OCI-LY3 (cell line): Measurements from ENCODE around the gene CDKL2.

Source experiments
- H2AFZ ChIP-seq: fragments of 200-600, 300-600 bp; shearing (Covaris generic); 2 replicates; pipeline ENCODE4 v1.6.0; 2014; ENCODE audit warnings: antibody characterized with exemption, low read depth, low read length
- H3K27ac ChIP-seq: fragments of 200-600, 300-600 bp; sonication (generic); 2 replicates; pipeline ENCODE4 v1.5.1; 2014; ENCODE audit warnings: mild to moderate bottlenecking, low read length, moderate library complexity, mixed read lengths
- H3K27me3 ChIP-seq: fragments of 200-600, 300-600 bp; sonication (generic); 2 replicates; pipeline ENCODE4 v1.6.1; 2014; ENCODE audit warnings: low read depth, low read length, mixed read lengths
- H3K36me3 ChIP-seq: fragments of 200-600, 300-600 bp; sonication (generic); replicated peaks from 2 replicates; pipeline ENCODE3; 2014; ENCODE audit warnings: low read depth, low read length, mixed read lengths
- H3K4me1 ChIP-seq: fragments of 300-600, 200-600 bp; sonication (generic); 2 replicates; pipeline ENCODE4 v1.6.1; 2014; ENCODE audit warnings: low read length, mixed read lengths
- H3K4me2 ChIP-seq: fragments of 200-600, 300-600 bp; sonication (generic); 2 replicates; pipeline ENCODE4 v1.6.1; 2014; ENCODE audit warnings: low read length, mixed read lengths
- H3K4me3 ChIP-seq: fragments of 300-600, 200-600 bp; sonication (generic); 2 replicates; pipeline ENCODE4 v1.5.1; 2014; ENCODE audit warnings: antibody characterized with exemption, mild to moderate bottlenecking, low read length, moderate library complexity
- H3K79me2 ChIP-seq: fragments of 300-600, 200-600 bp; shearing (Covaris generic); 2 replicates; pipeline ENCODE4 v1.6.1; 2014; ENCODE audit warnings: mild to moderate bottlenecking, low read length, mixed read lengths
- H3K9ac ChIP-seq: fragments of 300-600, 200-600 bp; shearing (Covaris generic); 2 replicates; pipeline ENCODE4 v1.6.0; 2014; ENCODE audit warnings: mild to moderate bottlenecking, low read length, moderate library complexity
- H3K9me3 ChIP-seq: fragments of 200-600, 300-600 bp; shearing (Covaris generic); 2 replicates; pipeline ENCODE4 v1.6.1; 2014; ENCODE audit warnings: low read length, mixed read lengths; ENCODE audit not compliant: insufficient read depth
- H4K20me1 ChIP-seq: fragments of 200-600, 300-600 bp; sonication (generic); 2 replicates; pipeline ENCODE4 v1.6.1; 2016; ENCODE audit warnings: low read length, mixed read lengths; ENCODE audit not compliant: insufficient read depth
- CTCF ChIP-seq: fragments of 200-600, 300-600 bp; sonication (generic); IDR thresholded peaks from 2 replicates; pipeline ENCODE4 v1.5.1; 2014; ENCODE audit warnings: antibody characterized with exemption, low read length, low read depth
- EZH2phosphoT487 ChIP-seq: fragments of 200-600 bp; shearing (Covaris generic); IDR thresholded peaks from 2 replicates; pipeline ENCODE4 v1.6.1; 2018; ENCODE audit warnings: antibody characterized with exemption, mixed run types, low read depth

CDKL2 gene

DNA sequence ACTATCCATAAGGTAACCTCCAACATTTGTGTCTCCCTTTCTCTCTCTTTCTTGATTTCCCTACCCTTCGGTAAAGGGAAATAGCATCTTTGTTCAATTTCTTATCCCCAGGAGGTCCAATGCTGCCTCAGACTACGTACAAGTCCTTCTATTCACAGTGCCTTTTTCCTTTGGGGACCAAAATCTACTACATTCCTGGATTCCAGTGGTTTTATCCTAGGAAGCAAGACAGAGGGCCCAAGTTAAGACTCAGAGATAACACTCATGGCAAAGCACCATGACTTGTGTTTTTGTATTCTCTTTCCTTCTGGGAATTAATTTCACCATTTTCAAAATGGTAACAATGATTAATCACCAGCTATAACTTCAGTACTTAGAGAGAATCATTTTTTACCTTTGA is 32.3 kb upstream of the CDKL2 start:
- peaks cover 27% of the 10 kb centered on the region for H3K36me3 ChIP-seq
- H3K4me3 ChIP-seq = no peak overlapping the region
- H4K20me1 ChIP-seq = peaks cover 78% of the 10 kb centered on the region
- peaks cover 12% of the 10 kb centered on the region for H3K4me1 ChIP-seq
- H3K27ac ChIP-seq = no peak overlapping the region
- peaks cover 94% of the 10 kb centered on the region for H3K79me2 ChIP-seq
- no peaks in the 10 kb centered on the region for H3K9me3 ChIP-seq
- H3K27me3 ChIP-seq = no peaks in the 10 kb centered on the region
- no peak overlapping the region for H3K9ac ChIP-seq
- H3K4me2 ChIP-seq = no peak overlapping the region
- TF ChIP-seq CTCF = no peak
- TF ChIP-seq EZH2phosphoT487 = no peak
- no peak overlapping the region for H2AFZ ChIP-seq

DNA sequence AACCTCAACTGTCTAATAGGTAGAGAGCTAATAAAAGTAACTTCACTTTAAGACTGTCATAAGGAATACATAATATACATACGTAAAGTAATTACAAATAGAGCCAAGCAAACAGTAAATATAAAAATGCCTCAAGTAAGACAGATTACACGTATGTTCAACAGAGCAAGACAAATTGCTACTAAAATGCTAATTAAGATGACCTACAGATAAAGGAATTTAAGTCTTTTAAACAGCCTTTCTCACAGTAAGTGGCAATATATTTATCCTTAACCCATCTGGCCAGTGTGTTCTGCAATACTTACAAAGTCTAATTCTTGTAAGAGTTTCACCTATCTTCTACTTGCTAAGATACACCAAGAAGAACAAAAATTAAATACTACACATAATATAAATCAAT is 30.2 kb upstream of the CDKL2 start:
- H3K9ac ChIP-seq = no peak overlapping the region
- H2AFZ ChIP-seq = no peak overlapping the region
- H3K4me2 ChIP-seq = no peak overlapping the region
- no peak overlapping the region for H3K4me3 ChIP-seq
- peaks cover 63% of the 10 kb centered on the region for H4K20me1 ChIP-seq
- no peaks in the 10 kb centered on the region for H3K27me3 ChIP-seq
- no peak overlapping the region for H3K27ac ChIP-seq
- peaks cover 86% of the 10 kb centered on the region for H3K79me2 ChIP-seq
- no peaks in the 10 kb centered on the region for H3K9me3 ChIP-seq
- peaks cover 30% of the 10 kb centered on the region for H3K4me1 ChIP-seq
- H3K36me3 ChIP-seq = peaks cover 37% of the 10 kb centered on the region
- no peak for TF ChIP-seq CTCF
- TF ChIP-seq EZH2phosphoT487 = no peak

GRCh38 chr4:75659512-75660031 is 29.2 kb upstream of the CDKL2 start:
- H3K36me3 ChIP-seq = peaks cover 45% of the 10 kb centered on the region
- no peak overlapping the region for H3K4me3 ChIP-seq
- no peak overlapping the region for H3K9ac ChIP-seq
- H3K4me2 ChIP-seq = no peak overlapping the region
- no peaks in the 10 kb centered on the region for H3K27me3 ChIP-seq
- H3K79me2 ChIP-seq = peaks cover 77% of the 10 kb centered on the region
- H3K27ac ChIP-seq = no peak overlapping the region
- peaks cover 62% of the 10 kb centered on the region for H4K20me1 ChIP-seq
- TF ChIP-seq EZH2phosphoT487 (no peak), CTCF (no peak)
- H3K4me1 ChIP-seq = peaks cover 35% of the 10 kb centered on the region
- H3K9me3 ChIP-seq = no peaks in the 10 kb centered on the region
- no peak overlapping the region for H2AFZ ChIP-seq

GRCh38 chr4:75658876-75659275 is 28.5 kb upstream of the CDKL2 start:
- H3K4me1 ChIP-seq = peaks cover 35% of the 10 kb centered on the region
- TF ChIP-seq EZH2phosphoT487 (no peak), CTCF (no peak)
- peaks cover 58% of the 10 kb centered on the region for H4K20me1 ChIP-seq
- H3K9ac ChIP-seq = no peak overlapping the region
- peaks cover 77% of the 10 kb centered on the region for H3K79me2 ChIP-seq
- peaks cover 52% of the 10 kb centered on the region for H3K36me3 ChIP-seq
- no peak overlapping the region for H3K4me2 ChIP-seq
- H3K27ac ChIP-seq = no peak overlapping the region
- H3K9me3 ChIP-seq = no peaks in the 10 kb centered on the region
- no peak overlapping the region for H3K4me3 ChIP-seq
- H2AFZ ChIP-seq = no peak overlapping the region
- no peaks in the 10 kb centered on the region for H3K27me3 ChIP-seq
